Activated T-cell treated with anti-CD3 and anti-CD28 coated beads for 24 hours (primary cell): ENCODE data around the gene ZNF805.
"Not testable (repeated sequence)": the region's sequence is repeated elsewhere in the genome, so short reads cannot be mapped to it uniquely, and the experiment has no call there.

ENCODE experiments used
- DNase-seq: peaks from one replicate; pipeline ENCODE4 v3.0.0-alpha.2; 2020; ENCODE audit warnings: low read depth

Gene ZNF805

GRCh38 chr19:57240311-57241090 lies at the start of gene ZNF805:
TSS of gene ZNF805 (plus strand) at chr19:57240632. CDS start at chr19:57240892, 260 bp downstream.
- peak; percentile 95 for DNase-seq

GRCh38 chr19:57191141-57192076 lies 49.0 kb upstream of the ZNF805 start, which contains the start of gene ZNF264:
TSS of gene ZNF264 (plus strand) at chr19:57191500. CDS start at chr19:57191914, 414 bp downstream.
- peak; percentile 87 for DNase-seq

GRCh38 chr19:57192077-57192420 lies 48.4 kb upstream of the ZNF805 start:
- no peak for DNase-seq

DNA sequence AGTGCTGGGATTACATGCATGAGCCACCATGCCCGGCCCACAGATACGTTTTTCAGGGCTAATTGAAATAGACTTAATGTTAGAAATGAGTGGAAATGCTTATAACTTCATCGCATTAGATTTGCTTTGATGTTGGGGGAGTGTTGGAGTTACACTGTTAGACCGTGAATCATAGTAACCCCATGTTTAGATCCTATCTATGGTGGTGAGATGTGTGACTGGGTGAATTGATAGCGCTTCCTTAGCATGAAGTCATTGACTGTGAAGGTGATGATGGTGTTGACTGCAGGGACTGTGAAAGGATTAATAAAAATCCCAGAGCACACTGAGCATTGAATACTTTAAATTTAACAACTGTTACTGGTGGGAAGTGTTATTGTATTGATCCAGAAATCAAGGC lies 47.4 kb upstream of the ZNF805 start:
- no peak for DNase-seq

DNA sequence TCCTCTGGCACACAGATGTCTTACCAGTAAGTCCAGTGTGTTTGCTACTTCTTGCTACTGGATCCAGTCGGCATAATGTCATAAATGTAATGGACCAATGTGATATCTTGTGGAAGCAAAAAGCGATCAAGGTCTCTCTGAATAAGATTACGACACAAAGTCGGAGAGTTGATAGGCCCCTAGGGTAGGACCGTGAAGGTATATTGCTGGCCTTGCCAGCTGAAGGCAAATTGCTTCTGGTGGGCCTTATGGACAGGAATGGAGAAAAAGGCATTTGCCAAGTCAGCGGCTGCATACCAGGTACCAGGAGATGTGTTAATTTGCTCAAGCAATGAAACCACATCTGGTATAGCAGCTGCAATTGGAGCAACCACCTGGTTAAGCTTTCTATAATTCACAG lies 42.6 kb upstream of the ZNF805 start:
- DNase-seq = not testable (repeated sequence)

DNA sequence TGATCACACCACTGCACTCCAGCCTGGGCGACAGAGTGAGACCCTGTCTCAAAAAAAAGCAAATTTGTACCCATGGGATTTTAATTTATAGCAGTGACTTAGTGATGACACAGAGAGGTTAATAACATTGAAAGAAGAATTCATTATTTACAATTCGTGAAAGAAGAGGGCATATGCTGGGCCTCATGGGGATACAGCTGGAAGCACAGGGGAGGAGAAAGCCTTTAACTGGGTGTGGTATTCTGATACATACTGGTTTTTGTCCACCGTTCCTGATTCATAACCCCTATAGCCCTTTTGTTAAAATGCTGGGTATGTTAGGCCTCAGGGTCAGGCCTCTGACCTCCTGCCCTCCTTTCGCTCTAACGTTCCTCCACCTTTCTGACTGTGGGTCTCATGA lies 38.3 kb upstream of the ZNF805 start:
- DNase-seq = no peak

DNA sequence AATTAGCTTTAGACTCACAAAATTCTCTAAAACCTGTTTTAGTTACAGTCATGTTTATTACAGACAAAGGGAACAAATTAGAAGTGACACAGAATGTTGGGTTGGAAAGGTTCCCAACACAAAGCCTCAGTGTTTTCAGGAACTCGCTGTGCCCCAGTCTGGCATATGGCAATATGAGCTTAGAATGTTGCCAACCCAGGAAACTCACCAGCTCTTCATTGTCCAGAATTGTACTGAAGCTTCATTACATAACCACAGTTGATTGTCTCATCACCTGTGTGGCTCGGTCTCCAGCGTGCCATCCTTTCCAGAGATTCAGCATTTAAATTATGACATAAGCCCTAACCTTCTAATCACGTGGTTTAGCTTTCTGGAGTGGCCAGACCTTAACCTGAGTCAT lies 30.1 kb upstream of the ZNF805 start:
- no peak for DNase-seq

- no peak for DNase-seq
These were observed 28.3 kb upstream of the ZNF805 start for GRCh38 chr19:57212109-57212508.

- DNase-seq = no peak
These were observed 12.9 kb upstream of the ZNF805 start for GRCh38 chr19:57227502-57227901.

GRCh38 chr19:57231686-57232085 lies 8.7 kb upstream of the ZNF805 start:
- no peak for DNase-seq

- DNase-seq = no peak
These were observed 7.2 kb upstream of the ZNF805 start for GRCh38 chr19:57233207-57233606.

DNA sequence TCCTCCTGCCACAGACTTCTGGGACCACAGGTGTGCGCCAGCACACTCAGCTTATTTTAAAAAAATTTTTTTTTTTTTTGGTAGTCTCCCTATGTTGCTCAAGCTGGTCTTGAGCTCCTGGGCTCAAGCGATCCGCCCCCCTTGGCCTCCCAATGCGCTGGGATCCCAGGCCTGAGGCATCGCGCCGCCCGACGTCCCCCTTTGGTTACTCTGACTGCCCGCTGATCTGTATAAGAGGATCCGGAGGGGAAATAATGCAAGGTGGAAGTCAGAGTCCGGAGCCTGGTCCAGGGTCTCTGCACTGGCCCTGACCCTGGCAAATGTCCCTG lies 486 bp upstream of the ZNF805 start:
- no peak for DNase-seq

- DNase-seq = no peak
These were observed 744 bp downstream of the ZNF805 start for GRCh38 chr19:57241176-57241575.

DNA sequence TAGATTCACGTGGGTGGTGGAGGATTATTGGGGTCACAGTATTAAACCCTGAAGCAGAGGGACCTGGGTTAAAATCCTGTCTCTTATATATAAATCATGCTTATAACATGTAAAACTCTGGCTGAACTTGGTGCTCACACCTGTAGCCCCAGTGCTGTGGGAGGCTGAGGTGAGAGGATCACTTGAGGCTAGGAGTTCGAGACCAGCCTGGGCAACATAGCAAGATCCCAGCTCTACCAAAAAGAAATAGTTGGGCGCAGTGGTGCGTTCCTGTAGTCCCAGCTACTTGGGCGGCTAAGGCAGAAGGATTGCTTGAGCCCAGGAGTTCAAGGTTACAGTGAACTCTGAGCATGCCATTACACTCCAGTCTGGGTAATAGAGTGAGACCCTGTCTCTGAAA lies 2.4 kb downstream of the ZNF805 start:
- DNase-seq = no peak

- no peak for DNase-seq
These were observed 4.1 kb downstream of the ZNF805 start for GRCh38 chr19:57244513-57244912.

DNA sequence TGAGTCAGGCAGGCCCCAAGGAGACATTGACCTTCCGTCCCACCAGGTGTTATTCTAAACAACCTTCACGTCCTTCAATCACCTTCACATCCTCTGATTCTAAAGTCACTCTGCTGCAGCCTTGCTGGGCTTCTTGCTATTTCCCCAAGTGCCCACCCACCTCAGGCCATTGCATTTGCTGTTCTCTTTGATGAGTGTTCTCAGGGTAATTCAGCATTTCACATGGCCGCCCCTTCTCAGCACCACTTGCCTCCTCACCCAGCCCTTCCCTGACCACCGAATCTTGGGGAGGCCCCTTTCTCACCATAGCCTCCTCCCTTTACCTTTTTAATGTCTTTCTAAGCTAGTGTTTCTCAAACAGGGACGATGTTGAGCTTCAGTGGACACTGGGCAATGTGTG lies 4.6 kb downstream of the ZNF805 start:
- no peak for DNase-seq

DNA sequence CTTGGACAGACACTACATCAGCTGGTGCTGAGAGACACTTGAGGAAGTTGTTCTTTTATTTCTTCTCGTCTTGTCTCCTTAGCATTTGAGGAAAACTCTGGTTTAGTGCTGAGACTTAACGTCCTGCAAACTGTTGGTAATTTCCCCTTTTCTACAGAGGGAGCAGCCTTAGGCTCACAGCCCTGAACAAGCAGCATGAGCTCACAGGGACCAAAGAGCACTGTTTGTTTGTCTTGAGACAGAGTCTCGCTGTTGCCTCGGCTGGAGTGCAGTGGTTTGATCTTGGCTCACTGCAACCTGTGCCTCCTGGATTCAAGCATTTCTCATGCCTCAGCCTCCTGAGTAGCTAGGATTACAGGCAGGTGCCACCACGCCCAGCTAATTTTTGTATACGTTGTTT lies 5.5 kb downstream of the ZNF805 start:
- no peak for DNase-seq

- DNase-seq = no peak
These were observed 8.2 kb downstream of the ZNF805 start for GRCh38 chr19:57248646-57249045.

DNA sequence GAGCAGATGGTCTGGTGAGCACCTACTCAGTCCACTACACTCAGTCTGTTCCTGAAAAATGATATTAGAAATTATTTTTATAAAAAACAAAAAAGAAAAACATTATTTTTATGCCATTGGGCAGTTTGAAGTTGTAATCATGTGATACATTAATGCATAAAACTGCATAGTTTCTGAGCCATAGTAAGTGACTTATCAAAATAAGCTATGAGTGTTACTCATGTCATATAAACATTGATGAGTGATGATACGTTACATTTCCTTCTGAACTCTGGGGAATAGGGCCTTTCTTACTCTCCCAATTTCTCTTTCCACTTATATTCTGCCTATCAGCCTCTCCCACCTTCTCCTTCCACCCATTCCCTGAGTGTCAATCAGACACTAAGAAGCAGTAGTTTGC lies 8.9 kb downstream of the ZNF805 start:
- DNase-seq = no peak

DNA sequence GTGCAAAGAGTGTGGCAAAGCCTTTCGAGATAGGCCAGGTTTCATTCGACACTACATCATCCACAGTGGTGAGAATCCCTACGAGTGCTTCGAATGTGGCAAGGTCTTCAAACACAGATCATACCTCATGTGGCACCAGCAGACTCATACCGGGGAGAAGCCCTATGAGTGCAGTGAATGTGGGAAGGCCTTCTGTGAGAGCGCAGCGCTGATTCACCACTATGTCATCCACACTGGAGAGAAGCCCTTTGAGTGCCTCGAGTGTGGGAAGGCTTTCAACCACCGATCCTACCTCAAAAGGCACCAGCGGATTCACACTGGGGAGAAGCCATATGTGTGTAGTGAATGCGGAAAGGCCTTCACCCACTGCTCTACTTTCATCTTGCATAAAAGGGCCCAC lies 13.3 kb downstream of the ZNF805 start:
- not testable (repeated sequence) for DNase-seq

DNA sequence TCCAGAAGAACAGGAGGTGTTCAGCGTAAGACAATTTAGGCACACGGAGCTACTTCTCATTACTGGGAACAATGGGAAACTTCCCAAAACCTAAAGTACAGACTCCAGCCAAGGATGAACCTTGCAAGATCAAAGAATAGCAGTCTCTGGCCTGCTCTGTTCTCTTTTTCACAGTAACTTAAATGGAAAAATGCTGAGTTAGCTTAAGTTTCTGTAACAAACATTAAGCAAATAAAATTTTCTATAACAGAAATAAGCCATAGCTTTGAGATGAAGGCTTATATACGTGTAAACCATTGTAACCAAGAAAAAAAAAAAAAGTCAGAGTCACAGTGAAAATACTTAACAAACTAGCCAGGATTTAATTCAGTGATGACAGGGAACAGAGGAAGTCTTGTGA lies 21.6 kb downstream of the ZNF805 start:
- no peak for DNase-seq

GRCh38 chr19:57263244-57263741 lies 22.9 kb downstream of the ZNF805 start:
- DNase-seq = no peak

DNA sequence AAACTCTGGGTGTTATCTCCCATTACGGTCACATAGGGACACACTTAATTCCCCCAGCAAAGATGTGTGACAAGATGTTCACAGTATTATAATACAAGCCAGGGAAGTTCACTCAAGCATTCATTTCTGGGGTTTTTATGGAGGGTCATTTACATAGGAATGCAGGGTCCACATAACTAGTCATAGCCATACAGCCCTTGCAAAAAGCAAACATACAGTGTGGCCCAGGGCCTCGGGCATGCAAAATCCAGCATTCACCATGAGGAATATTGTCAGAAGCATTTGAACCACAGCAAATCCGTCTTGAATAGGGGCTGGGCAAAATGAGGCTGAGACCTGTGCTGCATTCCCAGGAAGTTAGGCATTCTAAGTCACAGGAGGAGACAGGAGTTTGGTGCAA lies 26.9 kb downstream of the ZNF805 start:
- no peak for DNase-seq
